Aortic smooth muscle cell (primary cell): ENCODE measurements around the gene IGSF5. TPM values are rescaled to one million over a fixed set of nuclear protein-coding genes. Genes with fewer than 3 reads are reported as not detected.

ENCODE experiments used
- total RNA-seq: library from RNA; depleted of rRNA; stranded (reverse); fragments of >200 nt; gene quantifications from 2 replicates; pipeline ENCODE4 v1.2.3, GENCODE V29; 2014

IGSF5 gene
- not detected in 2 replicates for total RNA-seq

GRCh38 chr21:39744883-39745282, at the start of gene IGSF5:
TSS of gene IGSF5 (plus strand) at chr21:39745183. CDS start at chr21:39745510, 327 bp downstream.

Other genes starting within 250 kb of the IGSF5 start
- under 0.01 TPM in 2 replicates for gene B3GALT5, start 132.2 kb upstream of the IGSF5 start, total RNA-seq
- not detected in 2 replicates for gene PCP4, start 122.3 kb downstream of the IGSF5 start, total RNA-seq